OCI-LY1 (cell line): ENCODE measurements around the gene TPO.

Experiments
- H2AFZ ChIP-seq: fragments of 200-600 bp; sonication (generic), shearing (Covaris generic); 2 replicates; pipeline ENCODE4 v1.6.0; 2014; ENCODE audit warnings: antibody characterized with exemption, mild to moderate bottlenecking, low read length
- H3F3A ChIP-seq: fragments of 200-600 bp; sonication (generic), shearing (Covaris generic); 2 replicates; pipeline ENCODE4 v1.6.0; 2014; ENCODE audit warnings: mild to moderate bottlenecking, antibody characterized with exemption, low read length, moderate library complexity; ENCODE audit not compliant: insufficient read depth
- H3K27ac ChIP-seq: fragments of 200-600 bp; sonication (generic); 2 replicates; pipeline ENCODE4 v1.5.1; 2014; ENCODE audit warnings: low read length, mixed run types, mild to moderate bottlenecking, low read depth; ENCODE audit not compliant: poor library complexity, severe bottlenecking
- H3K27me3 ChIP-seq: fragments of 200-600 bp; sonication (generic); 2 replicates; pipeline ENCODE4 v1.6.0; 2014; ENCODE audit warnings: antibody characterized with exemption, mild to moderate bottlenecking, low read length, moderate library complexity; ENCODE audit not compliant: insufficient read depth
- H3K36me3 ChIP-seq: fragments of 200-600 bp; sonication (generic); 2 replicates; pipeline ENCODE4 v1.6.1; 2014; ENCODE audit warnings: mild to moderate bottlenecking, antibody characterized with exemption, low read length, moderate library complexity, mixed read lengths; ENCODE audit not compliant: insufficient read depth
- H3K4me1 ChIP-seq: fragments of 200-600 bp; sonication (generic); 2 replicates; pipeline ENCODE4 v1.5.1; 2014; ENCODE audit warnings: mild to moderate bottlenecking, low read length, moderate library complexity; ENCODE audit not compliant: insufficient read depth, severe bottlenecking
- H3K4me2 ChIP-seq: fragments of 200-600 bp; sonication (generic), shearing (Covaris generic); 2 replicates; pipeline ENCODE4 v1.6.1; 2014; ENCODE audit warnings: low read length
- H3K4me3 ChIP-seq: fragments of 200-600 bp; sonication (generic); 2 replicates; pipeline ENCODE4 v1.5.1; 2014; ENCODE audit warnings: low read length, low read depth, mild to moderate bottlenecking, mixed read lengths; ENCODE audit not compliant: poor library complexity, severe bottlenecking
- H3K79me2 ChIP-seq: fragments of 200-600 bp; shearing (Covaris generic); 2 replicates; pipeline ENCODE4 v1.6.1; 2016; ENCODE audit warnings: mixed run types, low read length, mixed read lengths; ENCODE audit not compliant: insufficient read depth
- H3K9ac ChIP-seq: fragments of 200-600 bp; sonication (generic), shearing (Covaris generic); 2 replicates; pipeline ENCODE4 v1.6.1; 2014; ENCODE audit warnings: mild to moderate bottlenecking, low read length, mixed read lengths
- H3K9me2 ChIP-seq: fragments of 200-600 bp; sonication (generic), shearing (Covaris generic); 2 replicates; pipeline ENCODE4 v1.6.1; 2014; ENCODE audit warnings: low read depth, mild to moderate bottlenecking, low read length, mixed read lengths
- H3K9me3 ChIP-seq: fragments of 200-600 bp; shearing (Covaris generic); 2 replicates; pipeline ENCODE4 v1.6.1; 2014; ENCODE audit warnings: low read length, mixed read lengths
- H4K20me1 ChIP-seq: fragments of 200-600 bp; sonication (generic), shearing (Covaris generic); 2 replicates; pipeline ENCODE4 v1.6.0; 2016; ENCODE audit warnings: mild to moderate bottlenecking, low read length; ENCODE audit not compliant: insufficient read depth
- CTCF ChIP-seq: fragments of 200-600 bp; sonication (generic), shearing (Covaris generic); IDR thresholded peaks from 2 replicates; pipeline ENCODE4 v1.5.1; 2017; ENCODE audit warnings: mild to moderate bottlenecking, antibody characterized with exemption, low read length, moderate library complexity, mixed read lengths
- EZH2 ChIP-seq: fragments of 200-600 bp; sonication (generic), shearing (Covaris generic); IDR thresholded peaks from 2 replicates; pipeline ENCODE4 v1.8.0; 2017; ENCODE audit warnings: borderline replicate concordance, mixed run types, mild to moderate bottlenecking, antibody characterized with exemption, low read length, moderate library complexity, mixed read lengths

TPO gene

DNA sequence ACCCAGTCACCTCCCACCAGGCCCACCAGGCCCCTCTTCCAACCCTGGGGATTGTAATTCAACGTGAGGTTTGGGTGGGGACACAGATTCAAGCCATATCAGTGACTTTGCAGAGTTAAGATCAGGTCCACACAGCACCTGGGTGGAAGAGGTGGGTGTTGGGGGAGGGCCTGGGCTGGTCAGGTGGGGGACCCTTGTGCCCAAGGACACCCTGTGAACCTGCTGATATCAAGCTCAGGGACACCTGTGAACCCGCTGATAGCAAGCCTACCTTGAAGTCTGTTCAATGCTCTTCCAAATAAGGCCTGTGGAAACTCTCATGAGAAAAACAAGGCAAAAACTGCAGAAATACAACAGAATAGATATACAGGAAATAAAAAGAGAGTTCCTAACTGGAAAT is 19.9 kb upstream of the TPO start:
- Histone ChIP-seq H3K4me2 (no peak overlapping the region), H3K27me3 (no peaks in the 10 kb centered on the region; the same call in 1 of the 2 replicates), H3F3A (no peaks in the 10 kb centered on the region), H2AFZ (no peak overlapping the region), H3K27ac (no peak overlapping the region), H4K20me1 (no peaks in the 10 kb centered on the region), H3K36me3 (no peaks in the 10 kb centered on the region), H3K4me3 (no peak overlapping the region), H3K9me3 (no peaks in the 10 kb centered on the region), H3K9me2 (no peaks in the 10 kb centered on the region), H3K9ac (no peak overlapping the region), H3K79me2 (no peaks in the 10 kb centered on the region), H3K4me1 (no peaks in the 10 kb centered on the region)
- TF ChIP-seq EZH2 (no peak), CTCF (no peak)

DNA sequence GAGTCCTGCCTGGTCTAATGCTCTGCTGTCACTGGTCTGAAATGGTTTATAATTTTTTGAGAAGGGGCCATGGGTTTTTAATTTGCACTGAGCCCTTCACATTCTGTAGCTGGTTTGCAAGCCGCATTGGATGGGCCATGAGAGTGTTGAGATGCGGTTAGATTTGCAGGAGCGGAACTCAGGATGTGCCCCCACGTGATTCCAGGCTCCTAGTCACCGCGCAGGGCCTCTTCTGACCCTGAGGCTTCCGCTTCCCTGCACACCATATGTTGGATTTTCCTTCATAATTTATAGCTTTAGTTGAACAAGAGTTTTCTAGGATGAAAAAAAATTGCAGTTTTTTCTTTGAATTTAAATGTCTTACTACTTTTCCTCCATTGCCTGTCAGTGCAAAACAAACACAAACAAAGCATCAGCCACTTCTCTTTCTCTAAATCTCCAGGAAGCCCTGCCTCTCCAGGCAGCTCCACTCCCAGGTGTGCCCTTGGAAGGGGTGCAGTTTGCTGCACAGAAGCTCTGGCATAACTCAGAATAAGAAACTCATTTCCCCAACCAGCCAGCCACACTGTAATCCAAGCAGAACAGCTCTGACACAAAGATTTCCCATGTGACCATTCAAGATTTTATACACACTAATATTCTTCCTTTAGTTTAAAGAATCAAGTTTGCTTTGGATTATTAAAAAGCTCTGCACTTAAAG is 18.4 kb upstream of the TPO start:
- no peaks in the 10 kb centered on the region; the same call in 1 of the 2 replicates for H3K27me3 ChIP-seq
- no peak overlapping the region for H3K27ac ChIP-seq
- H3K4me2 ChIP-seq: no peak overlapping the region
- H4K20me1 ChIP-seq: no peaks in the 10 kb centered on the region
- no peak overlapping the region for H3K4me3 ChIP-seq
- no peak overlapping the region for H2AFZ ChIP-seq
- no peaks in the 10 kb centered on the region for H3K4me1 ChIP-seq
- TF ChIP-seq EZH2 (no peak), CTCF (no peak)
- no peaks in the 10 kb centered on the region for H3K9me2 ChIP-seq
- no peaks in the 10 kb centered on the region for H3K79me2 ChIP-seq
- H3K9ac ChIP-seq: no peak overlapping the region
- H3F3A ChIP-seq: no peaks in the 10 kb centered on the region
- H3K36me3 ChIP-seq: no peaks in the 10 kb centered on the region
- H3K9me3 ChIP-seq: no peaks in the 10 kb centered on the region

DNA sequence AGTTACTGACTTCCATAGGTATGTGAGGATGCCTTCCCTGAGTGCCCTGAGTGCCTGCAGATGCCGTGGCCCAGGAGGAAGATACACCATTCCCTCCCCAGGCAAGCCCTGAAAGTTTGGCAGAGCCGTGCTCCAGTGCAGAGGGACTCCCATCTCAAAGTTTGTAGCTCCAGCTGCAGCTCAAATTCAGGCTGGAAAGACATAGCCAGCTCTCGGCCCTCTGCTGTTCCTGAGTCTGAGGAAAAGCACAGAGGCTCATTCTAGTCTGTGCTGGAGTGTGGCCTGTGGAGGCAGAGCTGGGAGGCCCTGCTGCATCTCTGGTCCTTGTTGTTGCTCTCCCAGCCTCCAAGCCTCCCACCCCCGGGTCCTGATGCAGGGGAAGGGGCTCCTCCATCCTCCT is 15.9 kb upstream of the TPO start:
- Histone ChIP-seq H3K4me1 (no peaks in the 10 kb centered on the region), H4K20me1 (no peaks in the 10 kb centered on the region), H3F3A (no peaks in the 10 kb centered on the region), H3K79me2 (no peaks in the 10 kb centered on the region), H3K27ac (no peak overlapping the region), H3K27me3 (no peaks in the 10 kb centered on the region; the same call in 1 of the 2 replicates), H3K9me2 (no peaks in the 10 kb centered on the region), H3K4me2 (no peak overlapping the region), H2AFZ (no peak overlapping the region), H3K9ac (no peak overlapping the region), H3K9me3 (no peaks in the 10 kb centered on the region), H3K4me3 (no peak overlapping the region), H3K36me3 (no peaks in the 10 kb centered on the region)
- no peak for TF ChIP-seq CTCF
- no peak for TF ChIP-seq EZH2
